GM13976 (cell line): ENCODE data around the gene FLOT2.
"Not testable (repeated sequence)": the region's sequence is repeated elsewhere in the genome, so short reads cannot be mapped to it uniquely, and the experiment has no call there.

Experiments
- DNase-seq: peaks from one replicate; pipeline ENCODE4 v3.0.0; 2012; ENCODE audit warnings: low spot score
- in situ Hi-C: fragments of 300-500 bp; cut with MboI; formaldehyde crosslinking; loops from one replicate; pipeline ENCODE4 v1.12.0; 2022; ENCODE audit warnings: low sequenced_read_pairs, mixed read lengths, inconsistent platforms; ENCODE audit not compliant: unreplicated experiment
- TF ChIP-seq, protein P1 (sequence below): IDR thresholded peaks from 2 replicates; pipeline ENCODE4 v1.5.1; 2012; ENCODE audit warnings: borderline replicate concordance, mild to moderate bottlenecking; ENCODE audit not compliant: insufficient read depth; ENCODE audit errors: extremely low read depth, missing control alignments, control extremely low read depth

The FLOT2 gene

DNA sequence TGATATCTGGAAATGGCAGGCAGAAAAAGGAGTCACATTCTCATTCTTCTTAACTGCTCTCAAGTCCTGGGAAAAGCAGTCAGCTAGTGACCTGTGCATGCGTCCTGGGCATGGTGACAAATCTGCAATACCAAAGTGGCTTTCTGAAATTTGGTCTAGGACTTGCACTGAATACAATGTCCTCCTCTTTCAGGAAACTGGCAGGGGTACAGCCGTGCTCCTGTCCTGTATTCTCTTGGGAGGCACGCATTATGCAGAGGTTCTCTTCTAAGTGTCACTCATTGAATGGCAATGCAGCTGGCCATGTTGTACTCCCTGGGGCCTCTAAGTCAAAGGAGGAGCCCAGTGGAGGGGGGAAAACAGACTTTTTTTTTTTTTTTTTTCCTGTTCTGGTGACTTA lies 43.1 kb upstream of the FLOT2 start:
- TF ChIP-seq, protein P1, sequence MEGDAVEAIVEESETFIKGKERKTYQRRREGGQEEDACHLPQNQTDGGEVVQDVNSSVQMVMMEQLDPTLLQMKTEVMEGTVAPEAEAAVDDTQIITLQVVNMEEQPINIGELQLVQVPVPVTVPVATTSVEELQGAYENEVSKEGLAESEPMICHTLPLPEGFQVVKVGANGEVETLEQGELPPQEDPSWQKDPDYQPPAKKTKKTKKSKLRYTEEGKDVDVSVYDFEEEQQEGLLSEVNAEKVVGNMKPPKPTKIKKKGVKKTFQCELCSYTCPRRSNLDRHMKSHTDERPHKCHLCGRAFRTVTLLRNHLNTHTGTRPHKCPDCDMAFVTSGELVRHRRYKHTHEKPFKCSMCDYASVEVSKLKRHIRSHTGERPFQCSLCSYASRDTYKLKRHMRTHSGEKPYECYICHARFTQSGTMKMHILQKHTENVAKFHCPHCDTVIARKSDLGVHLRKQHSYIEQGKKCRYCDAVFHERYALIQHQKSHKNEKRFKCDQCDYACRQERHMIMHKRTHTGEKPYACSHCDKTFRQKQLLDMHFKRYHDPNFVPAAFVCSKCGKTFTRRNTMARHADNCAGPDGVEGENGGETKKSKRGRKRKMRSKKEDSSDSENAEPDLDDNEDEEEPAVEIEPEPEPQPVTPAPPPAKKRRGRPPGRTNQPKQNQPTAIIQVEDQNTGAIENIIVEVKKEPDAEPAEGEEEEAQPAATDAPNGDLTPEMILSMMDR, result no peak
- no peak for DNase-seq
- in situ Hi-C loops, result no loop called here

DNA sequence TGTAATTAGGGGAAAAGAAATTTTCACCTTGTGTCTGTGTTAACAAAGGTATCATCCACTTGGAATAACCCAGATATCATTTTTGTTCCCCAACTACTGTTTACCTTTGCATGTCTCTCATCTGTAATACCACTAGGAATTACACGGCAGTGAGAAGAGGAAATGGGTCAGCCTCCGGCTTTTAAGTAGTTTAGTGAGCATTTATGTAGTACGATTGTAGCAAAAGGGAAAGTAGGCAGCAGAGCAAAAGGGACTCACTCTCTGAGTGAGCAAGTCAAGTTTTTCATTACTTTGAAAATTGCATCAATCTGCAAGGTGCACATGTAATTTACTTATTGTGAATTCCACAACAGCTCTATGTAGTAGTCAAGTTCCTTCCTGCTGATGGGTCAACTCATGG lies 42.6 kb upstream of the FLOT2 start:
- TF ChIP-seq, protein P1, result no peak
- DNase-seq, result no peak
- in situ Hi-C loops, result no loop called here

DNA sequence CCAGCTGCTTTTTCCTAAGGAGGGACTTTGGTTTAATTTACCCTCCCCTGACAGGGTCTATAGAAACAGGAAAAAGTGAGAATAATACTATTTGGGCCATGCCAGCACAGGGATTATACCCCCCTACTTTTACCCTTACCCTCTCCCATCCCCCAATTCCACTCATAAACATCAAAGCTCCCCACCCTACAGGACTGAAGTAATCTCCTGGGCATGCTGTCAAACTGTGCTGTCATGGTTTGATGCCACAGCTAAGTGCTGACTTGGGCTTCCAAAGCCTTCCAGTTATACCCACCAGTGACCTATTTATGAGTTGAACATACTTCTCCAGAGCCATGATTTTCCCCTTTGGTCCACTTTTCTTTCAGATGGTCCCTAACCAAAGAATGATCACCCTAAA lies 41.0 kb upstream of the FLOT2 start:
- in situ Hi-C loops, result no loop called here
- TF ChIP-seq, protein P1, result no peak
- no peak for DNase-seq

DNA sequence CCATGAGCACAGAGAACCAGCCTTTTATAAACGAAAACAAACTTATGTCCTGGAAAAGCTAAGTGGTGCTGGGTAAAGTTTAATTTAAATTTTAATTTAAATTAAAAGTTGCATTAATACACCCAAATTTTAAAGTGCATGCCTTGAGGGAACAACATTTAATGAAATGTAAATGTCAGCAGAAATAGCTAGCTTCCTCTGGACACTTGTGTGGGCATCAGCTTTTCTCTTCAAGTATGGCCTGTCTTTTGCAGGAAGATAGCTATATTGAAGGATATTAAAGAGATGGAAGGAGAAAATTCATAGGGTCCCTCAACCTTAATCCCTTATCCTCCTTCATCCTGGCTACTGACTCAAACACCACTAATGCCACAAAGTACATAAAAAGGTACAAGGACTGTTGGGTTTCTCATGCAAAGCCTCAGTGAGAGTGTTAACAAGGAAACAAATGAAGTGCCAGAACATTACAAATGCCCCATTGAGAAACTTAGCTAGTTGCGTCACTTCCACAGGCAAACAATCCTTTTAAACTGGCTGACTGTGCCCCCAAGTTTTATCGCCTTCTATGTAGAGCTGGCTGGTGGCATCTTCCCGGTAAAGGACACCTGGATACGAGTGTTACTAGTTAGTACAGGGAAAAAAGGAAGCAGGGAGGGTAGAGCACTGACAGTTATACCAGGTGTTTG lies 39.7 kb upstream of the FLOT2 start:
- in situ Hi-C loops, result no loop called here
- TF ChIP-seq, protein P1, result no peak
- no peak for DNase-seq

DNA sequence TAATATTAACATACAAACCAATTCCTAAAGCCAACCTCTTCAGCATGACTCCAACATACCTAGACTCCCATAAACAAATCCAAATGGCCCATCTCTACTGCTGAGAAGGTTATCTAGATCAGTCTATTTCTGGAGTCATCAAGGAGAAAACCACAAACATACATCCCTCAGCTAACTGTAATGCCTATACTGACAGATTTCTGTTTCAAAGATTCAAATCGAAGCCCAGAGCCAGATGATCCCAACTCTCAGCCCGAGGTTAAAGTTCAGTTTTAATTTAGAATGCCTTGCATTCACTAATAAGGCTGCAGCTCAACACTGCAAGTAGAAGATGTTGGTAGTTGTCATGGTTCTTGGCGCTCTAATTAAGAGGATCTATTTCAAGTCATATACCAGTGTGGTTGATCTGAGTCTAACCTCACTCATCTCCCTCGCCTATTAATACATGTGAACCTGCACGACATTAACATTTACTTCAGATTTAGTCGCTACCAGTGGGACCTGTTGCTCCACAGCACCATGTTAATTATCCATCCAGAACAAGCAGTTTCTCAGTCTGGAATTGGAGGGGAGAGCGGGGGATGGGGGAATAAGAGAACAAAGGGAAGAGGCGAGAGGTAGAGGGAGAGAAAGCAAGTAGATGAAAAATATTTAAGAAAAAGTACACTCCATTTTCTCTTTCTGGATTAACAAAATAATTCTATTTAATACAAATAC lies 38.4 kb upstream of the FLOT2 start:
- in situ Hi-C loops, result no loop called here
- TF ChIP-seq, protein P1, result no peak
- DNase-seq, result no peak

DNA sequence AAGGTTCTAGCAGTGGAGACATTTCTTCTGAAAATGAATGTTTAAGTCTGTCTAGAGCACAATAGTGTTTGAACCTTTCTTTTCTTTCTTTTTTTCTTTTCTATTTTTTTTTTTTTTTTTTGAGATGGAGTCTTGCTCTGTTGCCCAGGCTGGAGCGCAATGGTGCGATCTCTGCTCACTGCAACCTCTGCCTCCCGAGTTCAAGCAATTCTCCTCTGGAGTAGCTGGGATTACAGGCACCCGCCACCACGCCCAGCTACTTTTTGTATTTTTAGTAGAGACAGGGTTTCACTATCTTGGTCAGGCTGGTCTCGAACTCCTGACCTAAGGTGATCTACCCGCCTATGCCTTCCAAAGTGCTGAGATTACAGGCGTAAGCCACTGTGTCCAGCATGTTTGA lies 37.0 kb upstream of the FLOT2 start:
- in situ Hi-C loops, DNase-seq: not testable (repeated sequence)

DNA sequence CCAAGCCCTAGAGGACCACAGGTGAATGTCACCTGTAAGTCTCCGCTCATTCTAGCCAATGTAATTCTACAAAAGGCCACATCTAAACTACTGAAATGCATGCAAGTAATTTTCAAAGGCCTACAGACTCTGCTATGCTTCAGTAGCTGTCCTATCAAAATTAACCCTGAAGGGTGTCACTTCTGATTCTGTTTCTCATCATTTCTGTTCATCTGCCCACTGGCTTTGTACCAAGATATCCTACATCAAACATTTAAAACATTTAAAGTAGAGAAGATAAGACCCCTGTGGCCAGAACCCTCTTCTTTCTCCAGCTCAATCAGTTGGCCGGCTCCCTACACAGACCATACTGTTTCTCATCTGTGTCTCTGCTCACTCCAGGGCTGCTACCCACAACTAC lies 32.3 kb upstream of the FLOT2 start:
- DNase-seq, result no peak
- in situ Hi-C loops, result no loop called here
- TF ChIP-seq, protein P1, result no peak
